GM12878 (cell line): ENCODE data around the gene ANO2. TPM values are rescaled to one million over a fixed set of nuclear protein-coding genes. Genes with fewer than 3 reads are reported as not detected.

Source experiments
- ATAC-seq: fragments of 200-7000 bp; cut with Tn5 transposase; 3 replicates; pipeline ENCODE4 v1.9.1; 2020; ENCODE audit warnings: mild to moderate bottlenecking, moderate library complexity
- BruUV-seq: library from RNA; stranded (reverse); fragments of 400-500 nt; replicated peaks from 2 replicates; lab custom pipeline; 2021; lab: Mats Ljungman, UMichigan
- CTCF ChIA-PET: fragments of 300-600 bp; sonication (Branson Sonifier 250); formaldehyde crosslinking; extraction: SDS; loops from one replicate; lab custom pipeline; 2021; ENCODE audit warnings: inconsistent platforms; lab: Yijun Ruan, JAX
- POLR2A ChIA-PET: fragments of 350-600 bp; formaldehyde crosslinking; extraction: SDS; loops from one replicate; lab custom pipeline; 2021; ENCODE audit warnings: inconsistent platforms; lab: Charles Lee
- RAD21 ChIA-PET: fragments of 300-600 bp; sonication (Branson Sonifier 250); formaldehyde crosslinking; loops from one replicate; lab custom pipeline; 2023; ENCODE audit warnings: antibody characterized with exemption; ENCODE audit not compliant: unreplicated experiment; lab: Charles Lee
- SMC1A ChIA-PET: fragments of 300-600 bp; sonication (Branson Sonifier 250); formaldehyde crosslinking; loops from one replicate; lab custom pipeline; 2023; ENCODE audit not compliant: unreplicated experiment, uncharacterized antibody; lab: Charles Lee
- DNase-seq: peaks from one replicate; pipeline ENCODE4 v3.0.0-alpha.2; 2011; ENCODE audit warnings: low read depth, low spot score
- FAIRE-seq: peaks from 3 replicates; lab custom pipeline; 2011; peaks lifted over from hg19 to GRCh38; lab: Jason Lieb, UNC
- H2AFZ ChIP-seq: 2 replicates; pipeline ENCODE4 v1.6.0; 2011; ENCODE audit warnings: low read depth, low read length, control low read depth; ENCODE audit not compliant: control insufficient read depth
- H3K27ac ChIP-seq: 2 replicates; pipeline ENCODE4 v1.5.1; 2011; ENCODE audit warnings: control low read depth; ENCODE audit not compliant: control insufficient read depth, insufficient read depth
- H3K27me3 ChIP-seq, 2 experiments: replicated peaks in 1 of 2; 2 replicates each; pipeline versions ENCODE4 v1.6.0 to v1.6.1; 2011; ENCODE audit warnings: low read length in 1 of 2; ENCODE audit not compliant: control insufficient read depth in 2 of 2, insufficient read depth in 2 of 2
- H3K36me3 ChIP-seq, 2 experiments: 2 replicates each; pipeline ENCODE4 v1.5.1; 2011; ENCODE audit warnings: low read length in 1 of 2; ENCODE audit not compliant: control insufficient read depth in 2 of 2, insufficient read depth in 2 of 2
- H3K4me1 ChIP-seq: 2 replicates; pipeline ENCODE4 v1.6.1; 2011; ENCODE audit warnings: mild to moderate bottlenecking, low read length, moderate library complexity, mixed read lengths; ENCODE audit not compliant: control insufficient read depth, insufficient read depth
- H3K4me2 ChIP-seq: 2 replicates; pipeline ENCODE4 v1.6.0; 2011; ENCODE audit warnings: control low read depth; ENCODE audit not compliant: control insufficient read depth, insufficient read depth
- H3K4me3 ChIP-seq: fragments of 200-600 bp; sonication (generic); 2 replicates; pipeline ENCODE4 v1.5.1; 2016
- H3K79me2 ChIP-seq: 2 replicates; pipeline ENCODE4 v1.6.0; 2011; ENCODE audit warnings: low read length; ENCODE audit not compliant: control insufficient read depth, insufficient read depth
- H3K9ac ChIP-seq: 2 replicates; pipeline ENCODE4 v1.8.0; 2011; ENCODE audit warnings: low read length, control low read depth, mixed read lengths; ENCODE audit not compliant: control insufficient read depth, insufficient read depth
- H3K9me3 ChIP-seq: replicated peaks from 3 replicates; pipeline ENCODE4 v1.5.1; 2011; ENCODE audit warnings: mild to moderate bottlenecking, low read length; ENCODE audit not compliant: control insufficient read depth, insufficient read depth
- H4K20me1 ChIP-seq: 2 replicates; pipeline ENCODE4 v1.6.0; 2011; ENCODE audit not compliant: control insufficient read depth, insufficient read depth
- ATF3 ChIP-seq: IDR thresholded peaks from 2 replicates; pipeline ENCODE4 v1.6.1; 2011; ENCODE audit warnings: low read depth, mild to moderate bottlenecking, low read length, moderate library complexity, borderline replicate concordance; ENCODE audit errors: extremely low read depth
- BMI1 ChIP-seq: fragments of 450-650 bp; IDR thresholded peaks from 2 replicates; pipeline ENCODE4 v1.6.1; 2016; ENCODE audit warnings: mild to moderate bottlenecking, moderate library complexity, borderline replicate concordance
- IKZF1 ChIP-seq: fragments of 450-650 bp; conservative IDR thresholded peaks from 2 replicates; pipeline ENCODE4 v1.6.1; 2017; ENCODE audit warnings: antibody characterized with exemption, mild to moderate bottlenecking
- KAT2A ChIP-seq: conservative IDR thresholded peaks from 2 replicates; pipeline ENCODE4 v1.6.1; 2011; ENCODE audit warnings: low read depth, low read length; ENCODE audit not compliant: control insufficient read depth
- MAX ChIP-seq: IDR thresholded peaks from 2 replicates; pipeline ENCODE4 v1.6.1; 2012; ENCODE audit warnings: low read depth, low read length, improper control_type of control experiment
- MTA3 ChIP-seq: IDR thresholded peaks from 2 replicates; pipeline ENCODE4 v1.6.1; 2012; ENCODE audit warnings: low read length, inconsistent platforms, borderline replicate concordance
- NRF1 ChIP-seq: conservative IDR thresholded peaks from 2 replicates; pipeline ENCODE4 v1.6.1; 2011; ENCODE audit warnings: mild to moderate bottlenecking, low read depth, low read length, improper control_type of control experiment
- POLR2AphosphoS2 ChIP-seq: IDR thresholded peaks from 2 replicates; pipeline ENCODE4 v1.6.1; 2011; ENCODE audit warnings: low read depth, mild to moderate bottlenecking, low read length, improper control_type of control experiment, moderate library complexity
- RB1 ChIP-seq: fragments of 450-650 bp; formaldehyde crosslinking; IDR thresholded peaks from 2 replicates; pipeline ENCODE4 v1.6.1; 2017; ENCODE audit warnings: mild to moderate bottlenecking, borderline replicate concordance
- REST ChIP-seq: IDR thresholded peaks from 2 replicates; pipeline ENCODE4 v1.6.1; 2012; ENCODE audit warnings: mild to moderate bottlenecking, low read depth, low read length
- SMARCA5 ChIP-seq: fragments of 450-650 bp; IDR thresholded peaks from 2 replicates; pipeline ENCODE4 v1.6.1; 2017; ENCODE audit warnings: mild to moderate bottlenecking
- SUZ12 ChIP-seq: fragments of 200-600 bp; sonication (generic); IDR thresholded peaks from one replicate; pipeline ENCODE4 v1.6.1; 2018; ENCODE audit warnings: antibody characterized with exemption, mild to moderate bottlenecking; ENCODE audit not compliant: unreplicated experiment
- TCF3 ChIP-seq: IDR thresholded peaks from 2 replicates; pipeline ENCODE4 v1.6.1; 2012; ENCODE audit warnings: low read depth, mild to moderate bottlenecking, low read length, borderline replicate concordance; ENCODE audit not compliant: insufficient read depth
- USF1 ChIP-seq: IDR thresholded peaks from 2 replicates; pipeline ENCODE4 v1.6.1; 2011; ENCODE audit warnings: borderline replicate concordance, low read depth, mild to moderate bottlenecking, moderate library complexity, mixed read lengths, low read length; ENCODE audit not compliant: insufficient read depth; ENCODE audit errors: extremely low read length
- USF2 ChIP-seq: IDR thresholded peaks from 2 replicates; pipeline ENCODE4 v1.6.1; 2011; ENCODE audit warnings: low read depth, low read length, improper control_type of control experiment, borderline replicate concordance
- WGBS: methylation state at CpG from one replicate; pipeline ENCODE4 v1.1.6; 2016; ENCODE audit warnings: low lambda C conversion rate; ENCODE audit not compliant: insufficient replicate concordance, insufficient coverage; ENCODE audit errors: missing lambda C conversion rate; 5-methylcytosine and 5-hydroxymethylcytosine counted together
- in situ Hi-C: fragments of 300-500 bp; cut with MboI; formaldehyde crosslinking; loops from 9 replicates; pipeline ENCODE4 v1.14.3; 2018; ENCODE audit warnings: mixed read lengths
- intact Hi-C: fragments of 100-400 bp; cut with micrococcal nuclease; formaldehyde crosslinking; loops from one replicate; pipeline ENCODE4 v1.14.2; 2022; ENCODE audit not compliant: unreplicated experiment
- polyA plus RNA-seq, 11 experiments: library from polyadenylated mRNA; depleted of rRNA in 4 of 11; unstranded in 6 of 11; stranded (reverse) in 5 of 11; fragments of >200 nt; fragmentation: Nextera tagmentation in 4 of 11; fragmentation: Illumina TruSeq in 1 of 11; extraction: Ambion mirVana in 4 of 11; extraction: Trizol in 1 of 11; gene quantifications; 1 replicate in 1 of 11; 2 replicates in 10 of 11; pipeline versions ENCODE4 v1.2.1 to v1.2.3, GENCODE V29; 2011 to 2016; ENCODE audit warnings: inconsistent platforms in 2 of 11, missing spikeins in 2 of 11, low read depth in 1 of 11
- total RNA-seq, 4 experiments: library from RNA; depleted of rRNA in 3 of 4; stranded (reverse); fragments of >200 nt in 3 of 4; fragmentation: Illumina TruSeq in 1 of 4; extraction: Trizol in 1 of 4; gene quantifications; 2 replicates each; pipeline versions ENCODE4 v1.2.1 to v1.2.3, GENCODE V29; 2013 to 2021

The ANO2 gene
- total and polyA plus RNA-seq, 10 of the 15 experiments (the other 5 are each of a cell fraction or from before 2014, with no cell fraction given), result not detected

GRCh38 chr12:5612556-5613410 is 332.3 kb downstream of the ANO2 start:
- no peak overlapping the region for H3K27ac ChIP-seq
- POLR2A ChIA-PET, result no interaction called here
- no peak for DNase-seq
- no peak for TF ChIP-seq RB1
- no peak for TF ChIP-seq POLR2AphosphoS2
- no peak for TF ChIP-seq REST
- no peak for TF ChIP-seq IKZF1
- no peak for TF ChIP-seq MTA3
- no peak for TF ChIP-seq MAX
- TF ChIP-seq SMARCA5, result no peak
- TF ChIP-seq SUZ12, result no peak
- TF ChIP-seq KAT2A, result no peak
- TF ChIP-seq TCF3, result no peak
- no peak for TF ChIP-seq USF2
- no peak for TF ChIP-seq ATF3
- no peak for TF ChIP-seq NRF1
- no peak for TF ChIP-seq BMI1
- TF ChIP-seq USF1, result no peak
- TF ChIP-seq, all 136 proteins: peak for 0
- no peak overlapping the region for H2AFZ ChIP-seq
- H3K79me2 ChIP-seq, result no peaks in the 10 kb centered on the region
- WGBS, result 41% methylated on average over 14 of the region's 14 CpGs
- H3K9me3 ChIP-seq, result no peaks in the 10 kb centered on the region
- H3K27me3 ChIP-seq, result no peaks in the 10 kb centered on the region; a peak in 2 of 4 replicates
- H4K20me1 ChIP-seq, result no peaks in the 10 kb centered on the region
- RAD21 ChIA-PET, result interaction anchor here (0.6 kb wide), 1 partner anchor 108 kb away, joined by 3 read pairs; no protein-coding TSS in a partner anchor
- ATAC-seq, result no peak
- CTCF ChIA-PET, result interaction anchor here (1.0 kb wide), 1 partner anchor 184 kb away, joined by 3 read pairs; no protein-coding TSS in a partner anchor
- SMC1A ChIA-PET, result no interaction called here
- H3K4me3 ChIP-seq, result no peak overlapping the region
- in situ Hi-C loops (no loop called here), intact Hi-C loops (no loop called here)
- FAIRE-seq, result no peak
- BruUV-seq, result no TSS peak
- no peak overlapping the region for H3K9ac ChIP-seq
- H3K4me2 ChIP-seq, result no peak overlapping the region
- H3K4me1 ChIP-seq, result no peaks in the 10 kb centered on the region
- no peaks in the 10 kb centered on the region for H3K36me3 ChIP-seq
